Trophoblast cell (in vitro differentiated cells and primary cell): Measurements from ENCODE around the gene TLE1.

ENCODE experiments used
- DNase-seq, 2 donors: peaks; one replicate each; pipeline ENCODE4 v3.0.0-alpha.2; 2016
- H2AFZ ChIP-seq: 2 replicates; pipeline ENCODE4 v1.6.1; 2013; ENCODE audit warnings: low read length, moderate library complexity, mild to moderate bottlenecking; ENCODE audit not compliant: insufficient read depth, poor library complexity
- H2AK5ac ChIP-seq: 2 replicates; pipeline ENCODE4 v1.6.1; 2013; ENCODE audit warnings: mild to moderate bottlenecking, low read length
- H2BK120ac ChIP-seq: 2 replicates; pipeline ENCODE4 v1.6.1; 2013; ENCODE audit warnings: low read length, mild to moderate bottlenecking, moderate library complexity; ENCODE audit not compliant: insufficient read depth, poor library complexity
- H2BK12ac ChIP-seq: 2 replicates; pipeline ENCODE4 v1.6.1; 2013; ENCODE audit warnings: mild to moderate bottlenecking, low read length, moderate library complexity
- H2BK5ac ChIP-seq: 2 replicates; pipeline ENCODE4 v1.6.1; 2013; ENCODE audit warnings: low read length, low read depth, moderate library complexity, mild to moderate bottlenecking; ENCODE audit not compliant: poor library complexity
- H3K14ac ChIP-seq: 2 replicates; pipeline ENCODE4 v1.6.1; 2013; ENCODE audit warnings: mild to moderate bottlenecking, low read length
- H3K18ac ChIP-seq: 2 replicates; pipeline ENCODE4 v1.6.1; 2013; ENCODE audit warnings: mild to moderate bottlenecking, low read length
- H3K23ac ChIP-seq: 2 replicates; pipeline ENCODE4 v1.6.1; 2013; ENCODE audit warnings: low read length
- H3K27ac ChIP-seq: 2 replicates; pipeline ENCODE4 v1.5.1; 2013; ENCODE audit warnings: low read depth, mild to moderate bottlenecking, inconsistent platforms, low read length, moderate library complexity
- H3K27me3 ChIP-seq: 2 replicates; pipeline ENCODE4 v1.6.1; 2013; ENCODE audit warnings: inconsistent platforms, mild to moderate bottlenecking, low read length, moderate library complexity; ENCODE audit not compliant: insufficient read depth
- H3K36me3 ChIP-seq, 2 experiments: 1 replicate in 1 of 2; 2 replicates in 1 of 2; pipeline ENCODE4 v1.6.1; 2013; ENCODE audit warnings: low read length in 2 of 2, mild to moderate bottlenecking in 2 of 2, moderate library complexity in 1 of 2; ENCODE audit not compliant: insufficient read depth in 2 of 2, control insufficient read depth in 1 of 2
- H3K4ac ChIP-seq: 2 replicates; pipeline ENCODE4 v1.6.1; 2013; ENCODE audit warnings: low read depth, mild to moderate bottlenecking, low read length, moderate library complexity
- H3K4me1 ChIP-seq, 2 experiments: 1 replicate in 1 of 2; 2 replicates in 1 of 2; pipeline ENCODE4 v1.6.1; 2013; ENCODE audit warnings: low read length in 2 of 2, mild to moderate bottlenecking in 2 of 2, moderate library complexity in 1 of 2; ENCODE audit not compliant: insufficient read depth in 2 of 2, control insufficient read depth in 1 of 2
- H3K4me2 ChIP-seq: 2 replicates; pipeline ENCODE4 v1.6.1; 2013; ENCODE audit warnings: inconsistent platforms, mild to moderate bottlenecking, low read length, moderate library complexity
- H3K4me3 ChIP-seq: 2 replicates; pipeline ENCODE4 v1.5.1; 2013; ENCODE audit warnings: mild to moderate bottlenecking, low read depth, low read length, inconsistent platforms
- H3K79me1 ChIP-seq: one replicate; pipeline ENCODE4 v1.6.1; 2013; ENCODE audit warnings: low read length
- H3K79me2 ChIP-seq: 2 replicates; pipeline ENCODE4 v1.6.1; 2013; ENCODE audit warnings: low read length, mild to moderate bottlenecking; ENCODE audit not compliant: control insufficient read depth, insufficient read depth, poor library complexity
- H3K9ac ChIP-seq: 2 replicates; pipeline ENCODE4 v1.6.1; 2013; ENCODE audit warnings: mild to moderate bottlenecking, low read length
- H3K9me3 ChIP-seq: 2 replicates; pipeline ENCODE4 v1.6.1; 2013; ENCODE audit warnings: low read depth, mild to moderate bottlenecking, control low read depth, inconsistent platforms, low read length; ENCODE audit not compliant: insufficient read depth
- H4K12ac ChIP-seq: 2 replicates; pipeline ENCODE4 v1.6.1; 2013; ENCODE audit warnings: low read depth, mild to moderate bottlenecking, low read length, moderate library complexity
- H4K8ac ChIP-seq: 2 replicates; pipeline ENCODE4 v1.6.1; 2013; ENCODE audit warnings: low read depth, mild to moderate bottlenecking, low read length, moderate library complexity
- H4K91ac ChIP-seq: one replicate; pipeline ENCODE4 v1.6.1; 2013; ENCODE audit warnings: low read depth, mild to moderate bottlenecking, low read length, moderate library complexity
- WGBS: extraction: QIAGEN DNeasy Blood & Tissue Kit; methylation state at CpG from one replicate; pipeline ENCODE4 v1.1.7; 2013; ENCODE audit warnings: missing lambda C conversion rate; ENCODE audit not compliant: insufficient read length, insufficient coverage; ENCODE audit errors: extremely low coverage; 5-methylcytosine and 5-hydroxymethylcytosine counted together

Gene TLE1

GRCh38 chr9:81563739-81564138 is 125.6 kb downstream of the TLE1 start:
- Histone ChIP-seq H4K91ac (no peak overlapping the region), H3K4ac (no peak overlapping the region), H2BK5ac (no peak overlapping the region), H3K27me3 (no peaks in the 10 kb centered on the region), H2BK120ac (peak overlapping the region; percentile 39), H3K79me1 (peaks cover 29% of the 10 kb centered on the region), H3K4me1 (peaks cover 30 to 33% of the 10 kb centered on the region in 2 experiments), H3K14ac (peak overlapping the region; percentile 1), H3K9ac (no peak overlapping the region), H3K79me2 (peaks cover 2% of the 10 kb centered on the region), H3K36me3 (no peaks in the 10 kb centered on the region), H3K23ac (no peak overlapping the region), H3K18ac (no peak overlapping the region), H2AFZ (no peak overlapping the region), H4K12ac (no peak overlapping the region), H2BK12ac (peak overlapping the region; percentile 37), H3K27ac (no peak overlapping the region), H2AK5ac (no peak overlapping the region), H3K9me3 (no peaks in the 10 kb centered on the region), H3K4me3 (no peak overlapping the region), H4K8ac (no peak overlapping the region), H3K4me2 (no peak overlapping the region)
- no CpG with 5 or more reads among the region's 2 CpGs for WGBS
- DNase-seq = no peak

- Histone ChIP-seq H3K18ac (peak overlapping the region; percentile 29), H3K27me3 (no peaks in the 10 kb centered on the region), H2BK120ac (peak overlapping the region; percentile 59), H3K27ac (peak overlapping the region; percentile 6), H3K79me2 (peaks cover 2% of the 10 kb centered on the region), H2BK12ac (peak overlapping the region; percentile 51), H3K4ac (peak overlapping the region; percentile 10), H3K79me1 (peaks cover 32% of the 10 kb centered on the region), H3K23ac (no peak overlapping the region), H4K12ac (no peak overlapping the region), H3K4me1 (peaks cover 33 to 37% of the 10 kb centered on the region in 2 experiments), H3K9ac (no peak overlapping the region), H3K4me2 (no peak overlapping the region), H3K4me3 (no peak overlapping the region), H2BK5ac (peak overlapping the region; percentile 57), H4K91ac (peak overlapping the region; percentile 20), H3K14ac (peak overlapping the region; percentile 50), H4K8ac (peak overlapping the region; percentile 30), H2AFZ (no peak overlapping the region), H3K9me3 (no peaks in the 10 kb centered on the region), H2AK5ac (peak overlapping the region; percentile 8), H3K36me3 (no peaks in the 10 kb centered on the region)
- WGBS = no CpG with 5 or more reads among the region's 4 CpGs
- peak; percentile 2 to 29 for DNase-seq
Measured at GRCh38 chr9:81563020-81563407, 126.3 kb downstream of the TLE1 start.

GRCh38 chr9:81562231-81563019 is 126.9 kb downstream of the TLE1 start:
- peak overlapping the region; percentile 56 for H2BK120ac ChIP-seq
- no peak overlapping the region for H3K4ac ChIP-seq
- no peaks in the 10 kb centered on the region for H3K9me3 ChIP-seq
- H3K27me3 ChIP-seq = no peaks in the 10 kb centered on the region
- H3K14ac ChIP-seq = peak overlapping the region; percentile 17
- H3K79me1 ChIP-seq = peaks cover 34% of the 10 kb centered on the region
- no peak overlapping the region for H3K23ac ChIP-seq
- peak overlapping the region; percentile 39 for H4K91ac ChIP-seq
- H4K8ac ChIP-seq = peak overlapping the region; percentile 27
- peak overlapping the region; percentile 70 for H2BK5ac ChIP-seq
- no CpG with 5 or more reads among the region's 10 CpGs for WGBS
- H2AK5ac ChIP-seq = no peak overlapping the region
- peaks cover 33 to 37% of the 10 kb centered on the region in 2 experiments for H3K4me1 ChIP-seq
- H2AFZ ChIP-seq = no peak overlapping the region
- no peak overlapping the region for H3K4me2 ChIP-seq
- H3K36me3 ChIP-seq = no peaks in the 10 kb centered on the region
- H3K18ac ChIP-seq = peak overlapping the region; percentile 58
- H3K27ac ChIP-seq = peak overlapping the region; percentile 75
- peaks cover 2% of the 10 kb centered on the region for H3K79me2 ChIP-seq
- H3K4me3 ChIP-seq = no peak overlapping the region
- H3K9ac ChIP-seq = no peak overlapping the region
- H2BK12ac ChIP-seq = no peak overlapping the region
- H4K12ac ChIP-seq = no peak overlapping the region
- peak; percentile 96 for DNase-seq

GRCh38 chr9:81560851-81561732 is 128.3 kb downstream of the TLE1 start:
- no peak overlapping the region for H3K23ac ChIP-seq
- peaks cover 2% of the 10 kb centered on the region for H3K79me2 ChIP-seq
- no peak overlapping the region for H4K12ac ChIP-seq
- no peak overlapping the region for H3K4me3 ChIP-seq
- no peak overlapping the region for H3K18ac ChIP-seq
- peak overlapping the region; percentile 89 for H2BK120ac ChIP-seq
- no peaks in the 10 kb centered on the region for H3K9me3 ChIP-seq
- H2AK5ac ChIP-seq = peak overlapping the region; percentile 55
- H2BK5ac ChIP-seq = peak overlapping the region; percentile 79
- peak overlapping the region; percentile 69 for H3K14ac ChIP-seq
- H3K4ac ChIP-seq = peak overlapping the region; percentile 17
- H3K4me1 ChIP-seq = peaks cover 31 to 37% of the 10 kb centered on the region in 2 experiments
- H3K79me1 ChIP-seq = peaks cover 32% of the 10 kb centered on the region
- H3K27ac ChIP-seq = peak overlapping the region; percentile 22
- DNase-seq = peak; percentile 36 to 49
- H2BK12ac ChIP-seq = peak overlapping the region; percentile 95
- H3K27me3 ChIP-seq = no peaks in the 10 kb centered on the region
- no peak overlapping the region for H3K9ac ChIP-seq
- H4K8ac ChIP-seq = peak overlapping the region; percentile 81
- H3K36me3 ChIP-seq = no peaks in the 10 kb centered on the region
- peak overlapping the region; percentile 82 for H4K91ac ChIP-seq
- H2AFZ ChIP-seq = no peak overlapping the region
- no CpG with 5 or more reads among the region's 13 CpGs for WGBS
- H3K4me2 ChIP-seq = no peak overlapping the region
